MCF 10A (cell line): Measurements from ENCODE around the gene TPRN. TPM values are rescaled to one million over a fixed set of nuclear protein-coding genes. Genes with fewer than 3 reads are reported as not detected.

Experiments used
- BruUV-seq: library from RNA; stranded (reverse); fragments of 400-500 nt; replicated peaks from 2 replicates; lab custom pipeline; 2021; lab: Mats Ljungman, UMichigan
- CTCF ChIA-PET: fragments of 300-600 bp; sonication (Branson Sonifier 250); formaldehyde crosslinking; extraction: SDS; loops from one replicate; lab custom pipeline; 2021; ENCODE audit warnings: antibody characterized with exemption, inconsistent platforms; lab: Yijun Ruan, JAX
- POLR2A ChIA-PET: fragments of 300-600, 350-650 bp; sonication (Branson Sonifier 250); formaldehyde crosslinking; extraction: SDS; loops from one replicate; lab custom pipeline; 2020; ENCODE audit warnings: antibody characterized with exemption, inconsistent platforms; lab: Yijun Ruan, JAX
- DNase-seq: peaks from one replicate; pipeline ENCODE4 v3.0.0-alpha.2; 2018; ENCODE audit not compliant: unreplicated experiment
- H3K27ac Mint-ChIP-seq: one replicate; pipeline ENCODE4 v1.8.0; 2022; ENCODE audit warnings: mild to moderate bottlenecking, low read depth, mixed read lengths; ENCODE audit not compliant: unreplicated experiment
- H3K27me3 Mint-ChIP-seq: one replicate; pipeline ENCODE4 v1.8.0; 2022; ENCODE audit warnings: mixed read lengths; ENCODE audit not compliant: insufficient read depth, unreplicated experiment
- H3K36me3 Mint-ChIP-seq: one replicate; pipeline ENCODE4 v1.8.0; 2022; ENCODE audit warnings: mild to moderate bottlenecking, moderate library complexity, mixed read lengths; ENCODE audit not compliant: insufficient read depth, unreplicated experiment
- H3K4me1 Mint-ChIP-seq: one replicate; pipeline ENCODE4 v1.8.0; 2022; ENCODE audit warnings: mixed read lengths; ENCODE audit not compliant: insufficient read depth, unreplicated experiment
- H3K4me3 Mint-ChIP-seq: one replicate; pipeline ENCODE4 v1.8.0; 2022; ENCODE audit warnings: mild to moderate bottlenecking, moderate library complexity, mixed read lengths; ENCODE audit not compliant: unreplicated experiment
- H3K9me3 Mint-ChIP-seq: one replicate; pipeline ENCODE4 v1.8.0; 2022; ENCODE audit warnings: mixed read lengths; ENCODE audit not compliant: unreplicated experiment
- intact Hi-C: fragments of 100-400 bp; cut with micrococcal nuclease; formaldehyde crosslinking; loops from 2 replicates; pipeline ENCODE4 v1.14.1; 2022
- total RNA-seq: library from RNA; stranded (reverse); gene quantifications from 2 replicates; pipeline ENCODE4 v1.2.3, GENCODE V29; 2022
- TF ChIP-seq, protein P1 (sequence below): fragments of 200-600 bp; IDR thresholded peaks from one replicate; pipeline ENCODE4 v1.8.0; 2022; ENCODE audit warnings: antibody characterized with exemption, mild to moderate bottlenecking; ENCODE audit not compliant: unreplicated experiment

The TPRN gene
- total RNA-seq, 1 experiment from 2014 or later, result 13.4 TPM

GRCh38 chr9:137217276-137218211 is 17.0 kb upstream of the TPRN start:
- H3K36me3 Mint-ChIP-seq, result peaks cover 12% of the 10 kb centered on the region
- CTCF ChIA-PET, result interaction anchor here (1.4 kb wide), 1 partner anchor 11 kb away, joined by 3 read pairs; no protein-coding TSS in a partner anchor
- no peaks in the 10 kb centered on the region for H3K27me3 Mint-ChIP-seq
- H3K4me3 Mint-ChIP-seq, result peak overlapping the region; percentile 70
- TF ChIP-seq, protein P1, sequence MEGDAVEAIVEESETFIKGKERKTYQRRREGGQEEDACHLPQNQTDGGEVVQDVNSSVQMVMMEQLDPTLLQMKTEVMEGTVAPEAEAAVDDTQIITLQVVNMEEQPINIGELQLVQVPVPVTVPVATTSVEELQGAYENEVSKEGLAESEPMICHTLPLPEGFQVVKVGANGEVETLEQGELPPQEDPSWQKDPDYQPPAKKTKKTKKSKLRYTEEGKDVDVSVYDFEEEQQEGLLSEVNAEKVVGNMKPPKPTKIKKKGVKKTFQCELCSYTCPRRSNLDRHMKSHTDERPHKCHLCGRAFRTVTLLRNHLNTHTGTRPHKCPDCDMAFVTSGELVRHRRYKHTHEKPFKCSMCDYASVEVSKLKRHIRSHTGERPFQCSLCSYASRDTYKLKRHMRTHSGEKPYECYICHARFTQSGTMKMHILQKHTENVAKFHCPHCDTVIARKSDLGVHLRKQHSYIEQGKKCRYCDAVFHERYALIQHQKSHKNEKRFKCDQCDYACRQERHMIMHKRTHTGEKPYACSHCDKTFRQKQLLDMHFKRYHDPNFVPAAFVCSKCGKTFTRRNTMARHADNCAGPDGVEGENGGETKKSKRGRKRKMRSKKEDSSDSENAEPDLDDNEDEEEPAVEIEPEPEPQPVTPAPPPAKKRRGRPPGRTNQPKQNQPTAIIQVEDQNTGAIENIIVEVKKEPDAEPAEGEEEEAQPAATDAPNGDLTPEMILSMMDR, result no peak
- peak; percentile 74 for DNase-seq
- no peaks in the 10 kb centered on the region for H3K9me3 Mint-ChIP-seq
- BruUV-seq, result no TSS peak
- peak overlapping the region; percentile 60 for H3K27ac Mint-ChIP-seq
- peaks cover 5% of the 10 kb centered on the region for H3K4me1 Mint-ChIP-seq
- POLR2A ChIA-PET, result interaction anchor here (0.7 to 3.8 kb wide), 7 partner anchors 12 to 134 kb away, joined by 3 to 38 read pairs (median 5); partner anchors contain the start of genes ANAPC2, NDOR1, SSNA1 and TMEM203
- intact Hi-C loops, result no loop called here

- Mint-ChIP-seq H3K36me3 (peaks cover 12% of the 10 kb centered on the region), H3K9me3 (no peaks in the 10 kb centered on the region), H3K4me1 (peaks cover 5% of the 10 kb centered on the region), H3K27me3 (no peaks in the 10 kb centered on the region), H3K27ac (no peak overlapping the region), H3K4me3 (no peak overlapping the region)
- no peak for DNase-seq
- TF ChIP-seq, protein P1, result no peak
- CTCF ChIA-PET, result interaction anchor here (0.6 to 1.4 kb wide), 3 partner anchors 9 to 17 kb away, joined by 3 to 6 read pairs (median 3); no protein-coding TSS in a partner anchor
- intact Hi-C loops, result no loop called here
- no TSS peak for BruUV-seq
- POLR2A ChIA-PET, result interaction anchor here (0.7 to 3.8 kb wide), 7 partner anchors 10 to 46 kb away, joined by 3 to 38 read pairs (median 5); partner anchors contain the start of genes ANAPC2, NDOR1, RNF224 and SSNA1
Observed at GRCh38 chr9:137216188-137216965, 15.8 kb upstream of the TPRN start.

DNA sequence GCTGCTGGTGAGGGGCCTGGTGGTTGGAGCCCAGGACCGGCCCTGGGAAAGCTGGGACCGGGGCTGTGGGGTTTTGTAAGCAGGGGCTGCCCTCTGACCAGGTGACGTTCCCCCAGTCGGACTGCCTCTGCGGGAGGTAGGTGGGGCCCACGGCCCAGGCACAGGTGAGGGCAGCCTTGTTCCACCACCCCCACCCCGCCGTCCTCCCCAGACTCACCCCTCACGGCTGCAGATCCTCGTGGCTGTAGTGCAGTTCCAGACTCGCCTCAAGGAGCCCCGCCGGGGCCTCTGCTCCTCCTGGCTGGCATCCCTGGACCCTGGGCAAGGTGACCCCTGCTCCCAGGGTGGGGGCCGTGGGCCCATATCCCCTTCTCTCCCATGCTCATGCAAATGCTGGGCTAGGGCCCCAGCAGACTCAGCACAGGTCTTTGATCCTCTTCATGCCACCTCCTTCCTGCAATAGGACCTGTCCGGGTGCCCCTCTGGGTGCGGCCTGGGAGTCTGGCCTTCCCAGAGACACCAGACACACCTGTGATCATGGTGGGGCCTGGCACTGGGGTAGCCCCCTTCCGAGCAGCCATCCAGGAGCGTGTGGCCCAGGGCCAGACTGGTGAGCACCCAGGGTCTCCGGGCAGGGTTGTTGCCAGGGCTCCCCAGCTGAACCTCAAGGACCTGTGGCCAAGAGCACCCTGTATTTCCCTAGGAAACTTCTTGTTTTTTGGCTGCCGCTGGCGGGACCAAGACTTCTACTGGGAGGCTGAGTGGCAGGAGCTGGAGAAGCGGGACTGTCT is 14.8 kb upstream of the TPRN start:
- H3K4me1 Mint-ChIP-seq, result peaks cover 5% of the 10 kb centered on the region
- no peak for DNase-seq
- no peak overlapping the region for H3K27ac Mint-ChIP-seq
- TF ChIP-seq, protein P1, result no peak
- no peak overlapping the region for H3K4me3 Mint-ChIP-seq
- ChIA-PET POLR2A (interaction anchor here (0.7 to 3.8 kb wide), 4 partner anchors 8 to 27 kb away, joined by 3 to 38 read pairs (median 4); partner anchors contain the start of genes NDOR1, RNF224, SSNA1 and TMEM203), CTCF (interaction anchor here (1.2 kb wide), 1 partner anchor 12 kb away, joined by 3 read pairs; no protein-coding TSS in a partner anchor)
- peaks cover 12% of the 10 kb centered on the region for H3K36me3 Mint-ChIP-seq
- H3K27me3 Mint-ChIP-seq, result no peaks in the 10 kb centered on the region
- intact Hi-C loops, result no loop called here
- H3K9me3 Mint-ChIP-seq, result no peaks in the 10 kb centered on the region
- BruUV-seq, result TSS peak; percentile 9
